A549 (cell line): Measurements from ENCODE around the gene CLIC4.

Experiments
- ELK1 ChIP-seq: fragments of 150-350 bp; IDR thresholded peaks from 2 replicates; pipeline ENCODE4 v1.6.1; 2014; ENCODE audit warnings: low read depth, mild to moderate bottlenecking, low read length
- MAX ChIP-seq: IDR thresholded peaks from 2 replicates; pipeline ENCODE4 v1.6.1; 2012

- TF ChIP-seq ELK1 (no peak), MAX (no peak)
Measured at GRCh38 chr1:24861821-24862727, 116.8 kb downstream of the CLIC4 start.
